Keratinocyte (primary cell): ENCODE measurements around the gene RIMS1. TPM values are rescaled to one million over a fixed set of nuclear protein-coding genes. Genes with fewer than 3 reads are reported as not detected.

Experiments used
- DNase-seq: peaks from one replicate; pipeline ENCODE4 v3.0.0-alpha.2; 2011; ENCODE audit warnings: low read depth, missing footprints, low spot score
- FAIRE-seq: peaks from 2 replicates; lab custom pipeline; 2011; peaks lifted over from hg19 to GRCh38; lab: Jason Lieb, UNC
- H2AFZ ChIP-seq: 2 replicates; pipeline ENCODE4 v1.6.0; 2012; ENCODE audit warnings: low read length, control low read depth, inconsistent platforms; ENCODE audit not compliant: control insufficient read depth
- H3K27ac ChIP-seq: 2 replicates; pipeline ENCODE4 v1.5.1; 2011; ENCODE audit warnings: low read length; ENCODE audit not compliant: control insufficient read depth, insufficient read depth
- H3K27me3 ChIP-seq: 3 replicates; pipeline ENCODE4 v1.6.0; 2011; ENCODE audit warnings: low read length; ENCODE audit not compliant: control insufficient read depth, insufficient read depth; ENCODE audit errors: extremely low read depth
- H3K36me3 ChIP-seq, 2 experiments: 2 replicates in 1 of 2; 3 replicates in 1 of 2; pipeline ENCODE4 v1.5.1; 2011; ENCODE audit warnings: low read length in 2 of 2, mild to moderate bottlenecking in 1 of 2; ENCODE audit not compliant: control insufficient read depth in 2 of 2, insufficient read depth in 2 of 2; ENCODE audit errors: extremely low read depth in 1 of 2
- H3K4me1 ChIP-seq: 3 replicates; pipeline ENCODE4 v1.5.1; 2011; ENCODE audit warnings: low read length; ENCODE audit not compliant: control insufficient read depth, insufficient read depth; ENCODE audit errors: extremely low read depth
- H3K4me2 ChIP-seq: 3 replicates; pipeline ENCODE4 v1.6.0; 2011; ENCODE audit warnings: low read depth, low read length; ENCODE audit not compliant: control insufficient read depth, insufficient read depth; ENCODE audit errors: extremely low read depth
- H3K4me3 ChIP-seq, 3 experiments: fragments of 200-600 bp in 1 of 3; sonication (generic) in 1 of 3; 2 replicates in 2 of 3; 3 replicates in 1 of 3; pipeline ENCODE4 v1.5.1; 2011 to 2016; ENCODE audit warnings: low read length in 3 of 3, mild to moderate bottlenecking in 3 of 3, control low read depth in 2 of 3, inconsistent platforms in 1 of 3, low read depth in 1 of 3, mixed read lengths in 1 of 3, mixed run types in 1 of 3, moderate library complexity in 1 of 3; ENCODE audit not compliant: control insufficient read depth in 2 of 3, insufficient read depth in 2 of 3; ENCODE audit errors: extremely low read depth in 1 of 3
- H3K79me2 ChIP-seq: 2 replicates; pipeline ENCODE4 v1.6.0; 2012; ENCODE audit warnings: low read length; ENCODE audit not compliant: control insufficient read depth, insufficient read depth
- H3K9ac ChIP-seq: 3 replicates; pipeline ENCODE4 v1.6.0; 2011; ENCODE audit warnings: low read length; ENCODE audit not compliant: control insufficient read depth, insufficient read depth; ENCODE audit errors: extremely low read depth
- H3K9me1 ChIP-seq: 3 replicates; pipeline ENCODE4 v1.6.0; 2011; ENCODE audit warnings: low read length; ENCODE audit not compliant: control insufficient read depth, insufficient read depth; ENCODE audit errors: extremely low read depth
- H3K9me3 ChIP-seq: 2 replicates; pipeline ENCODE4 v1.5.1; 2012; ENCODE audit warnings: low read depth, low read length; ENCODE audit not compliant: control insufficient read depth
- H4K20me1 ChIP-seq: 3 replicates; pipeline ENCODE4 v1.6.0; 2011; ENCODE audit warnings: low read length; ENCODE audit not compliant: control insufficient read depth, insufficient read depth; ENCODE audit errors: extremely low read depth
- CTCF ChIP-seq, 3 experiments: IDR thresholded peaks in 1 of 3; conservative IDR thresholded peaks in 1 of 3; optimal IDR thresholded peaks in 1 of 3; 2 replicates in 2 of 3; 3 replicates in 1 of 3; pipeline versions ENCODE3 to v1.5.1; 2011; ENCODE audit warnings: low read length in 3 of 3, mild to moderate bottlenecking in 3 of 3, moderate library complexity in 2 of 3, control low read depth in 1 of 3, inconsistent platforms in 1 of 3; ENCODE audit not compliant: insufficient read depth in 2 of 3; ENCODE audit errors: extremely low read depth in 1 of 3
- EZH2 ChIP-seq: IDR thresholded peaks from one replicate; pipeline ENCODE4 v1.6.1; 2012; ENCODE audit warnings: inconsistent platforms, mild to moderate bottlenecking, low read length, moderate library complexity
- dilution Hi-C: fragments of 300-500 bp; cut with MboI; formaldehyde crosslinking; loops from one replicate; pipeline ENCODE4 v1.7.0; 2020; ENCODE audit warnings: low sequenced_read_pairs; ENCODE audit not compliant: extremely low pct_ligation_motif_present
- polyA plus RNA-seq, 5 experiments: library from polyadenylated mRNA; depleted of rRNA in 3 of 5; stranded (reverse) in 3 of 5; stranded (forward) in 1 of 5; unstranded in 1 of 5; fragments of >200 nt; gene quantifications; 1 replicate in 1 of 5; 2 replicates in 3 of 5; 3 replicates in 1 of 5; pipeline versions ENCODE4 v1.2.1 to v1.2.3, GENCODE V29; 2011 to 2012; ENCODE audit warnings: missing spikeins in 2 of 5, low read depth in 1 of 5, low replicate concordance in 1 of 5

RIMS1 gene
- polyA plus RNA-seq, 1 donor (not counting 4 experiments of a cell fraction or from before 2014, with no cell fraction given): not detected

- dilution Hi-C loops: no loop called here
- H3K27me3 ChIP-seq: no peaks in the 10 kb centered on the region
- H3K9me3 ChIP-seq: no peaks in the 10 kb centered on the region
- no peaks in the 10 kb centered on the region for H3K9me1 ChIP-seq
- H3K9ac ChIP-seq: no peak overlapping the region
- H3K4me1 ChIP-seq: no peaks in the 10 kb centered on the region
- no peak overlapping the region for H3K4me2 ChIP-seq
- no peak overlapping the region for H3K27ac ChIP-seq
- H3K36me3 ChIP-seq: no peaks in the 10 kb centered on the region
- H4K20me1 ChIP-seq: no peaks in the 10 kb centered on the region
- DNase-seq (no peak), FAIRE-seq (no peak)
- no peaks in the 10 kb centered on the region for H3K79me2 ChIP-seq
- no peak overlapping the region for H2AFZ ChIP-seq
- no peak overlapping the region for H3K4me3 ChIP-seq
- TF ChIP-seq CTCF (optimal IDR thresholded peaks at IDR 0.05 in 1 of 3, IDR thresholded peaks at IDR 0.05 in 1 of 3, conservative IDR thresholded peaks at IDR 0.05 in 1 of 3; ENCODE audit: extremely low read depth in 1 of 3, insufficient read depth in 2 of 3, low read length in 3 of 3) (no peak), EZH2 (no peak)
These were observed 33.4 kb upstream of the RIMS1 start for GRCh38 chr6:71852948-71853347.

GRCh38 chr6:71855406-71855805, 30.9 kb upstream of the RIMS1 start:
- H3K4me2 ChIP-seq: no peak overlapping the region
- H3K9me3 ChIP-seq: no peaks in the 10 kb centered on the region
- no peaks in the 10 kb centered on the region for H3K4me1 ChIP-seq
- DNase-seq (no peak), FAIRE-seq (no peak)
- H4K20me1 ChIP-seq: no peaks in the 10 kb centered on the region
- H2AFZ ChIP-seq: no peak overlapping the region
- no peak overlapping the region for H3K27ac ChIP-seq
- H3K36me3 ChIP-seq: no peaks in the 10 kb centered on the region
- H3K9me1 ChIP-seq: no peaks in the 10 kb centered on the region
- no peak overlapping the region for H3K9ac ChIP-seq
- no peaks in the 10 kb centered on the region for H3K79me2 ChIP-seq
- H3K4me3 ChIP-seq: no peak overlapping the region
- dilution Hi-C loops: no loop called here
- no peaks in the 10 kb centered on the region for H3K27me3 ChIP-seq
- TF ChIP-seq EZH2: no peak
- TF ChIP-seq CTCF (optimal IDR thresholded peaks at IDR 0.05 in 1 of 3, IDR thresholded peaks at IDR 0.05 in 1 of 3, conservative IDR thresholded peaks at IDR 0.05 in 1 of 3; ENCODE audit: extremely low read depth in 1 of 3, insufficient read depth in 2 of 3, low read length in 3 of 3): no peak
